ENCODE results near the gene DOCK8.

The DOCK8 gene

DNA sequence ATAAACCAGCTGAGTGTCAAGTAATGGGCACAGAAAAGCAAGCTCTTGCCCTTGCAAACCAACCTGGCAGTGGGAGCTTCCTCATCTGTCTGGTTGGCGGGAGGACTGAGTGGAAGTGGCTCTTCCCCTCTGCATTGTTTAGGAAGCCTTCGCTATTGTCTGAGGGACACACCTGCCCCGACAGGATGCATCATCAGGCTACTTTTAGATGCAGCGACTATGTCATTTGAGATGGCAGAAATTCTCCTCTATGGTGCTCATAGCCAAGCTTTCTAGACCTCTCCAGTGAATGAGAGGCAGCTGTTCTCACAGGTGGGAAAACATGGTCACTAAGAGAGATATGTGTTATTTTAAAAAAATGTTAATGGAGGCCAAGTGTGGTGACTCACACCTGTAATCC, 104.0 kb downstream of the DOCK8 start:
- DNase-seq: no peak

DNA sequence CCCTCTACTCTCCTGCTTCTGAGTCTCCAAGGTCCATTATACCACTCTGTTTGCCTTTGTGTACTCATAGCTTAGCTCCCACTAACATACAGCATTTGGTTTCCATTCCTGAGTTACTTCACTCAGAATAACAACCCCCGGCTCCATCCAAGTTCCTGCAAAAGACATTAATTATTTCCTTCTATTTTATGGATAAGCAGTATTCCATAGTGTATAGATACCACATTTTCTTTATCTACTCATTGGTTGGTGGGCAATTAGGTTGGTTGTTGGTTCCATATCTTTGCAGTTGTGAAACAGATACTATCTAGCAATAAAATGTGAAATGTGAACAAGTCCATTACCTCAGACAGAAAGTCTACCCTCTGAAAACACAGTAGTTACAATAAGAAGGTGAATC, 110.3 kb downstream of the DOCK8 start:
- DNase-seq: no peak

DNA sequence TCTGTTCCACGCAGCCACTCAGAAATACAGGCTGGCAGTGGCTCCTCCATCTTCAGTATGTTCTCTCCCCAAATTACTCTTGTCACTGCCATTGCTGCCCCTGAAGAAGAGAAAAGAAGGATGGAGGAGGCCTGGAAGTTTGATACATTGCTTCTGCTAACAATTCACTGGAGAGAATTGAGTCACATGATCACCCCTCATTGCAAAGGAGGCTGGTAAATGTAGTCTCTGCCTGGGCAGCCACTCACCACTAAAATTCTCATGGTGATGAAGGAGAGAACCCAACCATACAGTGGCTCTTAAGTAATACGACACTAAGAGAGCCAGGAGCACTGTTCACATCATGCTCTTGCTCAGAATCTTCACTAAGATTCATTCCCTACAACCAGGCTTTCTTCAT, 112.0 kb downstream of the DOCK8 start:
- no peak for DNase-seq

DNA sequence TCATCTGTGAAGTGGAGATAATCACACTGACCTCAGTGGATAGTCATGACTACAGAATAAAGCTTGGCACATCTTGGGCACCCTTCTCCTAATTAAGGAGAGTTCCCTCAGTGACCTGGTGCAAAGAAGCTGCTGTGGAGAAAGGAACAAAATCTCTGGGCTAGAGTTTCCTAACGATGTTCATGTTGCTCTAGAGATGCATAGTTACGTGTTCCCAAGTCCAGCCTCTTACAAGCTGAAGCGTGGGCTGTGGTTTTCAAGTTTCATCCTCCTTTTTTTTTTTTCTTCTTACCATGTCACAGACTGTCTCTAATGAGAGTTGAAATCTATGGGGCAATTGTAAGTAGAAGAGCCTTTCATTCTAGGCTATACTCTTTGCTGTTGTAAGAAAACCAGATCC, 113.8 kb downstream of the DOCK8 start:
- no peak for DNase-seq

DNA sequence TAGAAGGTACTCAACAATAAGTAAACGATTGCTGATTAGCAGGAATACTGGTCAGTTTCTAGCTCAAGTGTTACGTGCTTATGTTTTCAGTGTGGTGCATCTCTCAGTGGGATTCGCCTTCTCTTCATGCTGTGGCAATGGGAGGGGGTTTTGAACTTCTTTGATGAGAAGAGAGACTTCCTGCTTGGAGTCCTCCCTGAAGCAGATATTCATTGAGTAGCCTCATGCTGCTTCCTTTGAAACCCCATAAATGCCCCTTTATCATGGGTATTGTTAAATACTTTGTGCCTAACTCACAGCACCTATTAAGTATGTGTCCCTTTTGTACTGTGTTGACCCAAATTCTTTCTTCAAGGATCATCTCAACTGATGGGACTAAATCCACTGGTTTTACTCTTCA, 116.5 kb downstream of the DOCK8 start:
- no peak for DNase-seq

DNA sequence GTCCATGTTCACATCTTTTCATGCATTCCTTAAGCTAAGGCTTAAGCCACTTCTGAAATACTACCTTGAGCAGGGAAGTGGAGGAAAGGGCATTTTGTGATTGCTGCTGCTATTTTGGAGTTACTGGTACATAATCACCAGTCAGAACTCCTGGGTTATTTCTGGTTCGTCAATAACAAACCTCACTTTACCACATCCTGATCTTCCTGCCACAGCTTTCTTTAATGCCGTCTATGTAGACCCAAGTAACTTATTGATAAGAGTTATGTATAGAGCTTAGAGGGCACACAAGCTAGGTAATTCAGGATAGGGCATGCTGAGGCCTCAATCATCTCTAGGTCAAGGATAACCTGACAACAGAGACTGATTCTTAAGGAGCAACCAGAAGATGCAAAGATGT, 120.7 kb downstream of the DOCK8 start:
- DNase-seq: no peak

DNA sequence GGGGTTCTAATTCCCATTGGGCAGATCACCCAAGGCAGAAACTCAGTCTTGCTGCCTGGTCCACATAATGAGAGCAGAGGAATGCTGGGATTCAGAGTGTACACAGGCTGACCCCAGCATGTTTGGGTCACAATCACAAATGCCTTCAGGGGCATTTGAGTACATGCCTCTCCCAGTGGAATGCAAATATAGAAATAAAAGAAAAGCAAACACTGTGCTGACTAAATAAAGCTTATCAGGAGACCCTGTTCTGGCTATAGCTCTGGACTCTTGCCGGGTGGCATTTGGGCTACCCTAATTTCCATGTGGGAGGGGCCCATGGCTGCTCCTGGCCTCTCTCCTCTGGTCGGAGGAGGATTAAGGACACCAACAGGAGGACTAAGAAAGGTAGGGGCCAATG, 121.4 kb downstream of the DOCK8 start:
- DNase-seq: no peak

DNA sequence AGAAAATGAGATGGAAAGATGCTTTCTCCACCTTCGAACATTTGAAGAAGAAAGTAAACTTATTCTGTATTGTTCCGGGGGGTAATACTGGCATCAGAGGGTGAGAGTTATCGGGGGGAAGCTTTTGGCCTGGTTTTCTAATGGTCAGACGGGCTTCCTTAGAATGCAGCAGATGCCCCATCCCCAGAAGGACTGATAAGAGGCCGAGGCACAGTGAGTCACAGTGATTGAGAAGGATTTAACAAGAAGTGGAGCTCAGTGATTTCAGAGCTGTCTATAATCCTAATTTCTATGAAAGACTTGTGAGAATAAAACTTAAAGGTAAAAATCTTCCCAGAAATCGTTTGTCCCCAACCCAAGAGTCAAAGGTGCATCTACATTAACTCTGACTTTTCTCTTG, 123.9 kb downstream of the DOCK8 start:
- no peak for DNase-seq

DNA sequence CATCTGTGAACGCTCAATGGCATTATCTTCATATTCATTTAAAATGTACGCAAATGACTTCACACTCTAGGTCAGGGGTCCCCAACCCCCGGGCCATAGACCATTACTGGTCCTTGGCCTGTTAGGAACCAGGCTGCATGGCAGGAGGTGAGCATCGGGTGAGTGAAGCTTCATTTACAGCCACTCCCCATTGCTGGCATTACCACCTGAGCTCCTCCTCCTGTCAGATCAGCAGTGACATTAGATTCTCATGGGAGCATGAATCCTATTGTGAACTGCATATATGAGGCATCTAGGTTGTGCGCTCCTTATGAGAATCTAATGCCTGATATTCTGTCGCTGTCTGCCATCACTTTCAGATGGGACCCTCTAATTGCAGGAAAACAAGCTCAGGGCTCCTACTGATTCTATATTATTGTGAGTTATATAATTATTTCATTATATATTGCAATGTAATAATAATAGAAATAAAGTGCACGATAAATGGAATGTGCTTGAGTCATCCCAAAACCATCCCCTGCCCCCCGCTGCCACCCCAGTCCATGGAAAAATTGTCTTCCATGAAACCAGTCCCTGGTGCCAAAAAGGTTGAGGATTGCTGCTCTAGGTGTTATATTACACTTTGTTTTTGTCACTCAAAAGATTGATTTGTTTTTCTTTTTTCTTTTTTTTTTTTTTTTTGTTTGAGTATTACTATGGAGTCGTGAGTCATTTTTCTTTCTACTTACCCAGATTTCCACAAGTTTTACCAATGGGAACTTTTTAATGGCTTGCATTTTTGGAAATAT, 127.2 kb downstream of the DOCK8 start:
- DNase-seq: no peak

DNA sequence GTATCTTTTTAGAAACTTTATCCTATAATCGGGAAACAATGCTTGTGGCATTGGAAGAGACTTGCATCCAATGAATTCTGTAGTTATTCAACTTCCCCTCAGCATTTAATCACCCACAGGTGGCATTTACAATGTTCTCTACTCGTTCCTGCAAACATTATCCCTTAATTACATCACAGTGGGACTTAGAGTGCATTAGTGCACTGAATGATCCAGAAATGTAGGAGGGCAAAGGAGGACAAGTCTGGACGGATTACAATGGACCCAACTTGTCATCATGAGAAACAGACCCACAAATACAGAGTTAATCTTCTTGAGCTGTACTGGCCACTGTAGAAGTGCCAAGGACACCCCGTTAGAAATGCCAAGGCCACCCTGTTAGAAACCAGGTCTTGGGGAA, 129.1 kb downstream of the DOCK8 start:
- no peak for DNase-seq

DNA sequence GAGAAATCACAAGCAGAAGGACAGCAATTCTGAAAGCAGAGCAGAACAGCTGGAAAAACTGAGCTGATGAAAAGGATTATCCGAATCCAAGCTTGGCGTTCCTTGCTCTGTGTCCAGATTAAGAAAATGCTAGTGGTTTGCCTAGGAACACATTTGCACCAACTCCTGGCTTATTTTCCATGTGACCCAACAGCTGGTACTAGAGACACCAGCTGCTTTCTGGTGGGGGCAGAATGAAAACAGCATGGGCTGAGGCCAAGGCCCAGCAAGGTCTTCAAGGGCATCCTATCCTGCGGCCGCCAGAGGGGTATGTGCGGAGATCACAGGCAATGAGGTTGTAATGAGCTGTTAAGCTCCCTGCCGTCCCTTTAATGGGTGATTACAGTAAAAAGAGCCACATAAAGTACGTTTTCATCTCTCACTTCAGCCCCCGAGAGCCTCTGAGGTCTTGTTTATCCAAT, 131.5 kb downstream of the DOCK8 start:
- no peak for DNase-seq

DNA sequence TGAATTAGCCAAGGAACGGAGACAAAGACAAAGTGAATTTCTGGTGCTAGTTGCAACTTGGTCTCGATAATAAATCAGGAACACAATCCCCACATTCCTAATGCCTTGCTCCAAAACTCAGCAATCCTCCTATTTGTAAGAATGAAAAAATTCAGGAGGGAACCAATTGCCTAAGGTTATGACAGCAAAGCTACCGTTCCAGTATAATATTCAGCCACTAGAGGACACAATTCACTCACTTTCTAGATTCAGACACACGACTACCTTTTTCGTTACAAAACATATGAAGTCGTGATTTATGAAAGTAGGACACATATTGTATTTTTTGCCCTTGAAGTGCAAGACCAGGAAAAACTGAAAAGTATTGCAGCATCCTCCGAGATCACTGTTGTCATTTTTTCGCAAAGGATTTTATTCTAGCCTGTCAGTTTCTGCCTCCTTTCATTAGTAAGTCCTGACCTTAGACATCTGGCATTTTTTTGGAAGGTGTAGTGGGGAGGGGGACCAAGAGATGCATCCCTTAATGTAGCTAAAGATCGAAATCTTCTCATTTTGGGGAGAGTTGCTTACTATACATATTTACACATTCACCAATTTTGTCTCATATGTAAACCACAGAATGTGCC, 133.1 kb downstream of the DOCK8 start:
- DNase-seq: no peak

DNA sequence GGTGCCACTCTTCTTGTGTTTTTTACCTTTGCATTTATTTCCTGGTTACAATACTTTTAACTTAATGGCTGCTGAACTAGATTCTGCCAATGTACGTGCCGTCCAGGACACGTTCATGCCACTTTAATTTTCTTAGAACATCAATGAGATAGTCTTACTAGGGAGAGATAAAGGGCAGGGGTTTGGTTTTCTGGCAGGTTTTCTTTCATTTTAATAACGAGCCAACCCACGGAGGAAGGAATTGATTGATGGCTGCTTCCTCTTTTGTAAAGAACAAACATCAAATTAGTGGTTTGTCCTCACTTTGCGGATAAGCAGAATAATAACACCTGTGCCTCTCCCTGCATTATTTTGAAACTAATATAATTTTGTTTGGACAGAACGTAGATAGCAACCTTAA, 135.7 kb downstream of the DOCK8 start:
- no peak for DNase-seq

DNA sequence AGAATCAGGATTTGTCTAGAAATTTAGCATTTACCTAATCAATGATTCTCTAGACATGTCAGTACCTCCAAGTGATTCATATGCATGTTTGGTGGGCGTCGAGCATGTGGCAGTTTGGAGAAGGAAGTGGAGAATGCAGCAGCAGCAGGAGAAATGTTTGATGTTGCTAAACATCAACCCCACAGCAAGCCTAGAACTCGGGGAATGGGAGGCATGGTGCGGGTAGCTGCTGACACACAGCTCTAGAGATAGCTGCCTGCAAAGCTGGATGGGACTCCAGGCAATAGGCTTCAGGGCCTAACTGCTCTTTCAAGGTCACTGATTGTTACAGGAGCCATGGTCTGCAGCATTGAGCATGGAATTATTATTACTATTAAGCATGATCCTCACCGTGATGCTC, 137.3 kb downstream of the DOCK8 start:
- no peak for DNase-seq

DNA sequence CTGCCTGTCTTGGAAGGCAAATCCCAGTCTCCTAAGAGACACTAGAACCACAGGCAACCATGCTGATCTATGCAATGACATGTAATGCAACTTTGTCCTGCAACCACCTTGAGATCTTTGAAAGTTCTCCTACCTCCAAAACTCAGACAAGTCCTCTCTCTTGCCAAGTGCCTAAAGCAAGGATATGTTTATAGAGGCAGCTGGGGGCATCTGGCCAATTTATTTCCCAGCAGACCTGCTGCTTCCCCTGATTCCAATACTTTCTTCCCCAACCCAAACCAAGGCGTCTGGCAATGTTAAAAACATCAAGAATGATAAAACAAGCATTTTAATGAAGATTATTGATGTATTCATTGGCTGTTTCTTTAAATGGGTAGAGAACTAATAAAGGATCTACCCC, 138.4 kb downstream of the DOCK8 start:
- DNase-seq: no peak

DNA sequence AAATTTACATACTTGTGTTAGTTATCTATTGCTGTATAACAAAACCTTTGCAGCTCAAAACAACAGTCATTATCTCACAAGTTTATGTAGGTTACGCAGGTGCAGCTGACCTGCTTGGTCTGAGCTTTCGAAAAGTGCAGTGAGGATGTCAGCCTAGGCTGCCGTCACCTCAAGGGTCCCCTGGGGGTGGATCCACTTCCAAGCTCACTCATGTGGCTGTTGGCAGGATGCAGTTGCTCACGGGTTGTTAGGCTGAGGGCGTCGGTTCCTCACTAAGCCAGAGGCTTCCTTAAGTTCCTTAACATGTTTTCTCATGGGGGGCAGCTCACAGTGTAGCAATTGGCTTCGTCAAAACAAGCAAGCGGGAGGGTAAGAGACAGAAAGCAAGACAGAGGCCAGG, 139.8 kb downstream of the DOCK8 start:
- DNase-seq: no peak

DNA sequence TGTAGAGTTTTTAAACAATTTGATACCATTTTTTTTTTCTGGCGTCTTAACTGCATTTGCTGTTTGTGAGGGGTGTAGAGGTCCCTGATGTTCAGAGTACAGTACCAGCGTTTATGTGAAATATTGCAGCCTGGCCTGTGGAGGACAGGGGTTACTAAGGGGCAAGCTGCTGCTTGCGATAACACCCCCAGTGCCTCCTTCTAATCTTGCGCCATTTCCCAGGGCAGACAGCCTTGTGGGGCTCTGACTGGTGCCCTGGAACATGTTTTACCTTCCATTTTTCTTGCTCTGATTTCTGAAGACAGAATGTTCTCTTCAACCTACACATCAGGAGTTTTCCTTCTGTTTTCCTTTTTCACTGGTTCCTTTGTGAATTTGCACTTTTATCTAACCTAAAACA, 142.9 kb downstream of the DOCK8 start:
- DNase-seq: no peak

DNA sequence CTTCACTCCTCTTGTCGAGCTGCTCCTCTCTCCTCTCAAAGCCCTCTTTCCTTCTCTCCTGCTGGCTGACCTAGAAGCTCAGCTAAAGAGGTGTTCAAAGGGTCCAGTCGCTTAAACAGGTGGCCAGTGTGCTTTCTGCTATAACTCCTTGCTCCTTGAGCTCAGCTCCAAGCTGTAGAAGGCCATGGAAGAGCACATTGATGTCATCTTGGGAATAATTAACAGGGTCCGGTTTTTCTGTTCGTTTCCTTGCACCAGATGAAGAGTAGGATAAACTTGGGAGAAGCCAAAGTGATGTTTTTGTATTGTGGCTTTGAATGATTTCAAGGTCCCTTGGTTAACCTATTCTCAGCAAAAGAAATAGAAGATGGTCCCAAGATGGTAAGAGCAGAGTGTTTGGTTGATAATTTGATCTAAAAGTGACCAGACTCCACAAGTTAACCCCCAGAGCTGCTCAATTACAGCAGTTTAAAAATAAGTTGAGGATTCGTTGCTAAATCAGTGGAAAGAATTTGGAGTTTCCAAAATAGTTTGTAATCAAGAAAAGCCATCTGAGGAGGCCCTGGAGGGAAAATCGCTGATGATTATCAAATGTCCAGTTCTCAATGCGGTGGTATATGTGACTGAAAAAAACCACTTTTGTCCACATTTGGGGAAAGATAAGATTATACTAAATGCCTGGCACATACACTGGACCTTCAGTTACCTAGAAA, 148.1 kb downstream of the DOCK8 start:
- DNase-seq: no peak

DNA sequence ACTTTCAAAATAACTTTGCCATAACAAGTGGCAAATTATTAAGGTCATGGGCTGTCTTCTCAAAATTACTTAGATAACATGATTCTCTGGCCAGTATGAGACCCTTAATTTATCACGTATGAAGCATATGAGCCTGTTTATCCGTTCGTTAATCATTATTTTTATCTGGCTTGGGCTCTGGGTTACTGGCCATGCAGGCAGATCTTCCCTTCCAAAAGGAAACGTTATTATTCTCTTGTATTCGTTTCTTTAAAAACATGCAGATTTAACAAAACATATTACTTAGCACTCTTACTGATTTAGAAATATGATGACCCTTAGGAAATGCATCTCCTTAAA, 148.6 kb downstream of the DOCK8 start:
- DNase-seq: no peak

DNA sequence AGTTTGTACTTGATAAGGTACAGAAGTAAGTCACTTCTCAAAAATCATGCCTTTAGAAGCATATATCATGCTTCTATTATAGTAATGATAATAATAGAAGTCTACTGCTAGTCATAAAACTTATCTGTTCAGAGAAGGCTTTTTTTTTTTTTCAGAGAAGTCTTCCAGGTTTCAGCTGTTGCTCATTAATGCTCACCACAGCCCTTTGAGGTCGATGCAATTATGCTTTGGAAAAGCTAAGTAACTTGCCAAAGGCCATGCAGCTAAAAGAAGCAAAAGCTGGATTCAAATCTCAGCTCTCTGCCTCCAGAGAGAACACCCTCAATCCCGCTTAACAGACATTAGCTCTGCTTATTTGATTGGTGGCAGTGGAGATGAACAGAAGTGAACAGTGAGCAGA, 150.8 kb downstream of the DOCK8 start:
- DNase-seq: no peak

DNA sequence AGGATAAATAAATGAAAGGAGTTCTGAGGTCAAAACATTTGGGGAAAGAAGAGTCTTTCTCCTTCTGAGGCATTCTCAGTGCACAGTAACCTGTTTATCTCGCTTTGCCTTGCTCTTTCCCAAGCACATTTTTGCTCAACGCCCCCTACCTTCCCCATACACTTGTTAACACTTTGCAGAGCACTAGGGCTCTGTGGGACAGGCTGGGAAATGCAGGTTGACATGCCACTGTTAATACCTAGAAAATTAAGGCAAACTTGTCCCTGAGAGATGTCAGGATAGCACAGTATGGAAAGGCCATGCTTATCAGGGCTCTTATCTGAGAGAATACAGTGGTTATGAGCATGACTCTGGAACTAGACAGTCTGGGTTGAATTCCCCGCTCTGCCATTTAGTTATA, 152.0 kb downstream of the DOCK8 start:
- DNase-seq: no peak

DNA sequence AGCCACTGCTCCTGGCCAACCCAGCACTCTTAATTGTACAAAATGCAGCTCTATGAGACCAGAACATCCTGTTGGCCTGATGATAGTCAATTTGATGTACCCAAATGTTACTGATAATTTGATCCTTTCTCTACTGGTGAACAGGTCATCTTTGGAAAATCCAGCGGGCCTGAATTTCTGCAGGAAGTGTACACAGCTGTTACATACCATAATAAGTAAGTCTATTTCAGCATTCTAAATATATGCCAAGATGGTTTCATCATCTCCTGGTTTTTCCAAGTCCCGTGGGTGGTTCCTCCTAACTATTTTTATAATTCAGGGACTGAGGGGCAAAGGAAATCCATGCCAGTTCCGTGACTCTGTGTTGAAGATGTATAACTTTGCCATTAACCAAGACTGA, 155.4 kb downstream of the DOCK8 start:
- no peak for DNase-seq

DNA sequence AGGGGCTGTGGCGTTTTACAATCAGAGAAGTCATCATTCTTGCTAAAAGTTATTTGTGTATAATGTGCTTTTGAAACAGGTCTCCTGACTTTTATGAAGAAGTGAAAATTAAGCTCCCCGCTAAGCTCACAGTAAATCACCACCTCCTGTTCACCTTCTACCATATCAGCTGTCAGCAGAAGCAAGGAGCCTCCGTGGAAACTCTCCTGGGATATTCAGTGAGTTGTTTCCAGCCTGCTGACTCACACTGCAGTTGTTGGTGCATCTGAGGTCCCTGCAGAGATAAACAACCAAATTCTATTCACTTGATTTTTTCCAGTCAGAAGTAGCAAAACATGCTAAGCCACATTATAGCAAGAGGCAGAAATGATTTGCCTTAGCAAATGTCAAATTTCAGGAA, 156.7 kb downstream of the DOCK8 start:
- no peak for DNase-seq

DNA sequence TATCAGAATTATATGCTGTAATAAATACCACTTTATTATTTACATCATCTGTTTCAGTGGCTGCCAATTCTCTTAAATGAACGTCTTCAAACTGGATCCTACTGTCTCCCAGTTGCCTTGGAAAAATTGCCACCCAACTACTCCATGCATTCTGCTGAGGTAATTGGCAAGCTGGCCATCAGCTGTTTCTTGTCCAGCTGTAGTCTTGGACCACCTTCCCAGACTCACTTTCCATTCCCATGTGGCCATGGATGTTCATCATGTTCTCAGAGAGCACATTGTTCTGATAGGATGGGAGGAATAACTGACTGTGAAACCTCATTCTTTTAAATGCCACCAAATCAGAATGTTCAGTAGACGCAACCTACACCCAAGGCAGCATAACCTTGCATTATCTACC, 157.5 kb downstream of the DOCK8 start:
- no peak for DNase-seq
